Measurements from ENCODE around the gene CCDC92B. TPM values are rescaled to one million over a fixed set of nuclear protein-coding genes. Genes with fewer than 3 reads are reported as not detected.

Gene CCDC92B
- total RNA-seq, 6 experiments from 2014 or later, result not detected

- Histone ChIP-seq H3K4me3 (no peak overlapping the region), H3K27ac (no peak overlapping the region), H3K36me3 (peaks cover 0 to 88% (median 44%) of the 10 kb centered on the region in 4 donors), H3K27me3 (no peaks in the 10 kb centered on the region), H3K9me3 (no peaks in the 10 kb centered on the region), H3K4me1 (no peaks in the 10 kb centered on the region)
- TF ChIP-seq CTCF (IDR thresholded peaks at IDR 0.05), result no peak
- TF ChIP-seq POLR2A (IDR thresholded peaks at IDR 0.05), result no peak
- DNase-seq (peak in 1 of 3 donors; percentile 50), ATAC-seq (no peak)
- intact Hi-C loops (cut with DNase I), result no loop called here
- WGBS (ENCODE audit: insufficient coverage, low coverage, low lambda C conversion rate, missing lambda C conversion rate), result 96% methylated on average over 4 of the region's 37 CpGs
Observed at GRCh38 chr17:2693561-2694380, 55.7 kb downstream of the CCDC92B start.

GRCh38 chr17:2692781-2693135 lies 56.7 kb downstream of the CCDC92B start:
- H3K4me1 ChIP-seq, result no peaks in the 10 kb centered on the region
- ATAC-seq, result no peak
- no peak for TF ChIP-seq CTCF (IDR thresholded peaks at IDR 0.05)
- TF ChIP-seq POLR2A (IDR thresholded peaks at IDR 0.05), result no peak
- DNase-seq, result no peak
- peaks cover 0 to 78% (median 39%) of the 10 kb centered on the region in 4 donors for H3K36me3 ChIP-seq
- no peak overlapping the region for H3K27ac ChIP-seq
- WGBS (ENCODE audit: insufficient coverage, low coverage, low lambda C conversion rate, missing lambda C conversion rate), result no CpG with 5 or more reads among the region's 14 CpGs
- intact Hi-C loops (cut with DNase I), result no loop called here
- no peaks in the 10 kb centered on the region for H3K9me3 ChIP-seq
- H3K27me3 ChIP-seq, result no peaks in the 10 kb centered on the region
- H3K4me3 ChIP-seq, result no peak overlapping the region

GRCh38 chr17:2691965-2692780 lies 57.3 kb downstream of the CCDC92B start:
- DNase-seq (peak in 2 of 3 donors; percentile 23 to 53), ATAC-seq (no peak)
- intact Hi-C loops (cut with DNase I), result no loop called here
- TF ChIP-seq POLR2A (IDR thresholded peaks at IDR 0.05), result no peak
- Histone ChIP-seq H3K27me3 (no peaks in the 10 kb centered on the region), H3K4me1 (no peaks in the 10 kb centered on the region), H3K9me3 (no peaks in the 10 kb centered on the region), H3K36me3 (peaks cover 0 to 72% (median 37%) of the 10 kb centered on the region in 4 donors), H3K4me3 (no peak overlapping the region), H3K27ac (no peak overlapping the region)
- 85% methylated on average over 29 of the region's 71 CpGs for WGBS (ENCODE audit: insufficient coverage, low coverage, low lambda C conversion rate, missing lambda C conversion rate)

- no peaks in the 10 kb centered on the region for H3K27me3 ChIP-seq
- 98% methylated on average over 12 of the region's 62 CpGs for WGBS (ENCODE audit: insufficient coverage, low coverage, low lambda C conversion rate, missing lambda C conversion rate)
- no peak for ATAC-seq
- peak in 1 of 3 donors; percentile 42 for DNase-seq
- H3K9me3 ChIP-seq, result no peaks in the 10 kb centered on the region
- H3K27ac ChIP-seq, result no peak overlapping the region
- H3K4me1 ChIP-seq, result no peaks in the 10 kb centered on the region
- intact Hi-C loops (cut with DNase I), result no loop called here
- peaks cover 0 to 63% (median 32%) of the 10 kb centered on the region in 4 donors for H3K36me3 ChIP-seq
- TF ChIP-seq CTCF (IDR thresholded peaks at IDR 0.05) (no peak), POLR2A (IDR thresholded peaks at IDR 0.05) (no peak)
- no peak overlapping the region for H3K4me3 ChIP-seq
Observed at GRCh38 chr17:2691069-2691871, 58.2 kb downstream of the CCDC92B start.
